ENCODE measurements around the gene MRFAP1. TPM values are rescaled to one million over a fixed set of nuclear protein-coding genes. Genes with fewer than 3 reads are reported as not detected.

The MRFAP1 gene
- total and polyA plus RNA-seq, 2 experiments from 2014 or later: 291 to 315 TPM

GRCh38 chr4:6601661-6602250, 38.7 kb upstream of the MRFAP1 start:
- Histone ChIP-seq H3K4me1 (ENCODE audit: low read depth) (no peaks in the 10 kb centered on the region), H3K4me3 (no peak overlapping the region), H3K9me3 (ENCODE audit: low read depth) (no peaks in the 10 kb centered on the region), H3K27me3 (no peaks in the 10 kb centered on the region), H3K27ac (no peak overlapping the region), H3K36me3 (no peaks in the 10 kb centered on the region)
- DNase-seq (ENCODE audit: low read depth in 1 of 2, low spot score in 1 of 2): no peak
- no peak for TF ChIP-seq CTCF (IDR thresholded peaks at IDR 0.05; ENCODE audit: low read depth, low read length)

- Histone ChIP-seq H3K27ac (no peak overlapping the region), H3K9me3 (ENCODE audit: low read depth) (no peaks in the 10 kb centered on the region), H3K4me1 (ENCODE audit: low read depth) (no peaks in the 10 kb centered on the region), H3K4me3 (no peak overlapping the region), H3K27me3 (no peaks in the 10 kb centered on the region), H3K36me3 (no peaks in the 10 kb centered on the region)
- TF ChIP-seq CTCF (IDR thresholded peaks at IDR 0.05; ENCODE audit: low read depth, low read length): no peak
- no peak for DNase-seq (ENCODE audit: low read depth in 1 of 2, low spot score in 1 of 2)
Observed at GRCh38 chr4:6602289-6602688, 38.2 kb upstream of the MRFAP1 start.

GRCh38 chr4:6603128-6603527, 37.4 kb upstream of the MRFAP1 start:
- no peaks in the 10 kb centered on the region for H3K36me3 ChIP-seq
- no peak overlapping the region for H3K27ac ChIP-seq
- H3K9me3 ChIP-seq (ENCODE audit: low read depth): no peaks in the 10 kb centered on the region
- H3K4me3 ChIP-seq: no peak overlapping the region
- no peaks in the 10 kb centered on the region for H3K27me3 ChIP-seq
- DNase-seq (ENCODE audit: low read depth in 1 of 2, low spot score in 1 of 2): no peak
- TF ChIP-seq CTCF (IDR thresholded peaks at IDR 0.05; ENCODE audit: low read depth, low read length): no peak
- no peaks in the 10 kb centered on the region for H3K4me1 ChIP-seq (ENCODE audit: low read depth)

GRCh38 chr4:6605114-6605513, 35.4 kb upstream of the MRFAP1 start:
- DNase-seq (ENCODE audit: low read depth in 1 of 2, low spot score in 1 of 2): no peak
- H3K9me3 ChIP-seq (ENCODE audit: low read depth): no peaks in the 10 kb centered on the region
- no peak overlapping the region for H3K27ac ChIP-seq
- no peaks in the 10 kb centered on the region for H3K36me3 ChIP-seq
- no peak overlapping the region for H3K4me3 ChIP-seq
- TF ChIP-seq CTCF (IDR thresholded peaks at IDR 0.05; ENCODE audit: low read depth, low read length): no peak
- no peaks in the 10 kb centered on the region for H3K27me3 ChIP-seq
- no peaks in the 10 kb centered on the region for H3K4me1 ChIP-seq (ENCODE audit: low read depth)

- no peaks in the 10 kb centered on the region for H3K9me3 ChIP-seq (ENCODE audit: low read depth)
- TF ChIP-seq CTCF (IDR thresholded peaks at IDR 0.05; ENCODE audit: low read depth, low read length): no peak
- DNase-seq (ENCODE audit: low read depth in 1 of 2, low spot score in 1 of 2): no peak
- H3K4me3 ChIP-seq: no peak overlapping the region
- no peaks in the 10 kb centered on the region for H3K36me3 ChIP-seq
- H3K27ac ChIP-seq: no peak overlapping the region
- H3K27me3 ChIP-seq: no peaks in the 10 kb centered on the region
- H3K4me1 ChIP-seq (ENCODE audit: low read depth): no peaks in the 10 kb centered on the region
Observed at GRCh38 chr4:6605605-6606004, 34.9 kb upstream of the MRFAP1 start.
